Activated CD4-positive, alpha-beta T cell treated with anti-CD3 and anti-CD28 coated beads, Interleukin-2, amount 50 U/mL, for 1 hour (primary cell): ENCODE results near the gene TEAD1.

Experiments used
- DNase-seq: peaks from one replicate; pipeline ENCODE4 v3.0.0-alpha.2; 2020

Gene TEAD1

GRCh38 chr11:12817681-12818332 lies 143.6 kb downstream of the TEAD1 start:
- no peak for DNase-seq

GRCh38 chr11:12818333-12819015 lies 144.3 kb downstream of the TEAD1 start:
- no peak for DNase-seq

- DNase-seq = no peak
Observed at GRCh38 chr11:12822392-12823022, 148.3 kb downstream of the TEAD1 start.

DNA sequence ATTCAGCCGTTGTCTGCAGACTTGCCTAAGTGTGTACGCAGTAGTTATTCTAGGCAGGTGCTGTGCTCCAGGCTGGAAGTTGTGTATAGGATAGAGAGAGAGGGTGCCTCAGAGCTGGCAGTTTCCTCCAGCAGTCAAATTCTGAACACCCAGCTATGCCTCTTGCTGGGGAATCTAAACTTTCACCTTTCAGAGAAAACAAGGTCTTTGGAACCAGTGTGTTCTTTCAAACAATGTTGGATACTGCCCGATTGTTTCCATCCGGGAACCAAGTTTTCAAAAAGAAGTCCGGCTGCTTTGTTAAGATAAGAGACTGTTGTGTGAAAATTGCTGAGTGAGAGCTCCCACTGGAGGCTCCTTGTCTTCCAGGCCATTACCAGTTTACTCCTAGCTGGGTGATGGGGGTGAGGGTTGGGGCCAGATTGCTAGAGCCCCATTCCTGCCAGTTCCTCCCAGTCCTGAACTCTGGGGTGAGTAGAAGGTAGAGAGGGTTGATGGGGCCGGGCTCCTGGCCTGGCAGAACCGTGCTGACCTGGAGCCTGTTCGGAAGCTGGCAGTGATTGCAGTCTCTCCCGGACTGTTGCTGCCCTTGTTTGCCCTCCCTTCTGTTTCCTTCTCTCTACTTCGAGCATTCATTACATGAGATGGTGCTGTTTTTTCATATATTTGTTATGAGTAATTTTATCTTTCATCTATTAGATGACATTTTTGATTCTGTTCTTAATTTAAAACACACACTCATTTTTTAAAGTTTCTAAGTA lies 150.2 kb downstream of the TEAD1 start:
- no peak for DNase-seq

- no peak for DNase-seq
Observed at GRCh38 chr11:12826441-12826840, 152.2 kb downstream of the TEAD1 start.

DNA sequence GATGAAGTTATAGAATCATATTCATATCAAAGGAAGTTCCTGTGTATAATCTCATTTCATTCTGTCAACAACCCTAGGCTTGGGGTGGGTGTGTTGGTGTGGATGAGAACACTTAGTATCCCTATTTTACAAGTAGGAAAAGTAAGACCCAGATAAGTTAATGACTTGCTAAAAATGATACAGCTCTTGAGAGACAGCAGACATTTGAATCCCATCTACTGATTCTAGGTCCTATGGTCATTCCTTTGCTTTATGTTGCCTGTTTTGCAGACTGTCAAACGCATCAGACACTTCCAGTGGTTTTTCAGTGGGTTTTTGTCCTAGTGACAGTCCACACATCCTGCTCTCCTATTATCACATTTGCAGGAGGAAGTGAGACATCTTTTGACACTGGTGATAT lies 153.1 kb downstream of the TEAD1 start:
- DNase-seq = no peak

DNA sequence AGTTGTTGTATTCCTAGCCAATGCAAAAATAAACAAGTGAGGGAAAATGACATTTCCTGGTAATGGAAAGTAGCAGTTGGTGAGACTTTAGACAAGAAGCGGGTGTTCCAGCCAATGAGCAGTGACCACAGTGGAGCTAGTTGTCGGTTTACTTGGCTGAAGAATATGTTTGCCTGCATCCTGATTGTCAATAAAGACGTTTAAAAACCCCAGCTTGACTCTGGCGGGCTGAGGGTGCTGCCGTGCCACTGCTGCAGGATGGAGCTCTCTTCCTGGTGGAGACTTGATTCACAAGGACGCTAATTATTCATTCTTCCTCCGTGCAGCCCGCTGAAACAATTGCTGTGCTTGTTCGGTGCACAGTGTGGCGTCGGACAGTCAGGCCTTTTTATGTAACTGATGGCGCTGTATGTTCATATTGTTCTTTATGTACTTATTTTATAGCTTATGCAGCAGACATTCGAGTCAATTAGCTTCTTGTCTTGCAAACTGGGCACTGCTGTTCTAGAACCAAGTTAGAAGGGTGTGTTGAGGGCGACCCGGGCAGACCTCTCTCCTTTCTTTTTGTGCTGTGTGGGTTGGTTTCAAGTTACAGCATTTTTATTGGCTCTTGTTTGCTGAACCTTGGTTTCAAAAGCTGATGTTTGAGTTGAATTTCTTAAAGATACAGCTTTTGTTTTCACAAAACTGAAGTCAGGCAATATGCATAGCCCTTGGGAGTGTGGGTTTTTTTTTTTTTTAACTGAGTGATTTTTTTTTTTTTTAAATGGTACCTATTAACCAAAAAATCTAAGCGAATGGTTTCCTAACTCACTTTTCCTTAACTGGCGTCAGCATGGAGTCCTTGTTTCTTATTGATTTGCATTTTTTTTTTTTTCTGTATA lies 153.9 kb downstream of the TEAD1 start:
- DNase-seq = no peak

DNA sequence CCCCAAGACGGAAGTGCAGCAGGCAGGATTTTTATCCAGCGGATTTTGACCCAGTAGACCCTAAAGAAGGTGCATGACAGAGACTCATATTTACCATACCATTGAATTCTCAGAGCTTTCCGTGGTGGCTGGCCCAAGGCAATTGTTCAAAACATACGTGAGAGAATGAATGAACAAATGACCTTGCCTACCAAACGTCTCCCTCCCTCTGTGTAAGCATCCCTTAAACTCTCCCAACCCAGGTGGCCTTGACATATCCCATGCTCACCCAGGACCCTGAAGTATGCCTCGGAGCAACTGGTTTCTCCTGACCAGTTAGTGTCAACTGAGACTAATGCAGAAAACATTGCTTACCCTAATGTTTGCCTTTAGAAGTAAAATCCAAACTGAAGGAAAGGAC lies 154.9 kb downstream of the TEAD1 start:
- DNase-seq = no peak

- DNase-seq = no peak
Observed at GRCh38 chr11:12829540-12830314, 155.5 kb downstream of the TEAD1 start.

DNA sequence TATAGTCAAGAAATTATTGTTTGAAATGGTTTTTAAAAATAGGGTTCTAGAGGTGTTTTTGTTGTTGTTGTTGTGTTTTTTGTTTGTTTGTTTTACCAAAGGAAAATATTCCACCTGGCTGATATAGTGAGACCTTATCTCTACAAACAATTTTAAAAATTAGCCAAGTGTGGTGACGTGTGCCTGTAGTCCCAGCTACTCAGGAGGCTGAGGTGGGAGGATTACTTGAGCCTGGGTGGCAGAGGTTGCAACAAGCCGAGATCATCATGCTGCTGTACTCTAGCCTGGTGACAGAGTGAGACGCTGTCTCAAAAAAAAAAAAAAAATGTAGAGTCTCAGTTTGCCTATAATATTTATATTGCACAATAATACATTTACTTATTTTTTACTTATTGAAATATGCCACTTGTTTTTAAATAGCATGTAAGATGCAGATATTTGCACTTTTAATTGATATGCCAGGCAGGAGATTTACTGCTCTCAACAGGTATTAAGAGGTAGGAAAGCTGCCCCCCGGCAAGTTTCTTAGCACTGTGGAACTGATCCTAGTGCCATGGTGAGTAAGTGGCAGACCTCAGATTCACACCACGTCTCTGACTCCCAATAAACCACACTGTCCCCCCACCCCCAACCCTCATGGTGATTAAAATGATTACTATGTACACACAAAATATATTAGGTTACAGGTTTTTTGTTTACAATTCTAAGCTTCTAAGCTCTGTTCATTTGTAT lies 157.4 kb downstream of the TEAD1 start:
- DNase-seq = no peak

DNA sequence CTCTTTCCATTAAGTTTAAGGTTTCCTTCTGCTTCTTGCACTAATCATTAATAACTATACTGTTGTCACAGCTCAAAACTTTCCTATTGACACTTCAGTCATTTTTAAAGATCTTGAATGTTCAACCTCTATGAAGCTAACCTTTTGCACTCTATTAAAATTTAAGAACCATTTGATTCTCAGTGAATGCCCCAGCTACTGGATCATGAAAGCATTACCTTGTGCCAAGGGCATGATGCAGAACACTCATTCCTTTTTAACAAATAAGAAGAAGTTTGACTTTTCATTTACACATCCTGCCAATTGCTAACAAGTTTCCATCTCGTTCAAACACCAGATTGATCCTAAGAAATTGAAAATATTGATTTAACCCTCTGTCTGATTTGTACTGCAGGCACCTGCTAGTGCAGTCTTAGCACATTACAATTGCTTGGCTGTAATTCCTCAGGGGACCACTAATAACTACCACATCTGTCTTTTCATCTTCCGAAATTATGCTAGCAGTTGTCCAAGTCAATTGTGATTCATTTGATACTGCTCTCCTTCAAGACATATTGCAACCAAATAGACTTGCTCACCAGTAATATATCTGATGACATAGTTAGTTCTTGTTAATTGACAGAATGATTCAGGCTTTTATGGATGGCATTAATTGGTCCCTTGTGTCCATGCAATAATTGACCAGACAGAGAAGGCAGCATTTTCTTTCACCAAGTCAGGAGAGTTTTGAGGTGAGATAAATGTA lies 158.4 kb downstream of the TEAD1 start:
- DNase-seq = no peak

GRCh38 chr11:12834166-12834565 lies 159.9 kb downstream of the TEAD1 start:
- DNase-seq = no peak

DNA sequence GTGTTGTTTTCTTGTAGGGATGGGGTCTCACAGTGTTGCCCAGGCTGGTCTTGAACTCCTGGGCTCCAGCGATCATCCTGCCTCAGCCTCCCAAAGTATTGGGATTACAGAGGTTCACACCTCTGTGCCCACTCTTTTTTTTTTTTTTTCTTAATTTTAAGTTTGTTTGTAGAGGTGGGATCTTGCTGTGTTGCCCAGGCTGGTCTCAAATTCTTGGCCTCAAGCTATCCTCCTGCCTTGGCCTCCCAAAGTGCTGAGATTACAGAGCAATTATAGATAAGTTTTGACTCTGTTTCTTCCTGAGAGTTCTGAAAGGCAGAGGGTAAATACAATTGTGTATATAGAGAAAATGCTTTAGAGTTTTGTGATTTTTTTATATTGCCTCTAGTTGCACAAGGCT lies 160.4 kb downstream of the TEAD1 start:
- DNase-seq = no peak

- DNase-seq = no peak
Observed at GRCh38 chr11:12835286-12835685, 161.1 kb downstream of the TEAD1 start.

DNA sequence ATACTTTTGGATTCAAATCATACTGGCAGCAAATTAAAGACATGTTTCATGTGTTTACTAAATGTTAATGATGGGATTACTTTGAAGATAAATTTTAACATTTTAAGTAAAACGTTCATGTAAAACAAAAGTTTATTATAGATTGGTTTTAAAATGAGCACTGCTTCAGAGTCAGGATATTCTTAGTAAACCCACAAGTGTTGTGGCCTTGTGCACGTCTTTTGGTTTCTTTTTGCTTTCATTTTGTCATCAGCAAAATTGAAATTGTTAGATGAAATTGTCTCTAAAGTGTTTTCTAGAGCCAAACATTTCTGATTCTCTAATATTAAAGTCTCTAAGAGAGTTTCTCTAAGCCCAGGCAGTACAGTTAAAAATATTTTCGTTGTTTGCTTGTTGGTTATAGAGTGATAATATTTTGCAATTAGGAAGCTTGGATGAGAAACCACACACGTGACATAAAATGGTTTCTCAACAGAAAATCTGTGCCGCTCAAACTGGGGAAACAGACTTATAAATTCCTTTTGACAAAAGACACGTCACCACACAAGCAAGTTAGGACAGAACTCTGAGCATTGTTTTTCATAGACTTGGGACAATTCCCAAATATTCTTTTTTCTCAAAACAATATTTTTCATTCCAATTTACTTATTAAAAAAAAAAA lies 164.4 kb downstream of the TEAD1 start:
- no peak for DNase-seq

DNA sequence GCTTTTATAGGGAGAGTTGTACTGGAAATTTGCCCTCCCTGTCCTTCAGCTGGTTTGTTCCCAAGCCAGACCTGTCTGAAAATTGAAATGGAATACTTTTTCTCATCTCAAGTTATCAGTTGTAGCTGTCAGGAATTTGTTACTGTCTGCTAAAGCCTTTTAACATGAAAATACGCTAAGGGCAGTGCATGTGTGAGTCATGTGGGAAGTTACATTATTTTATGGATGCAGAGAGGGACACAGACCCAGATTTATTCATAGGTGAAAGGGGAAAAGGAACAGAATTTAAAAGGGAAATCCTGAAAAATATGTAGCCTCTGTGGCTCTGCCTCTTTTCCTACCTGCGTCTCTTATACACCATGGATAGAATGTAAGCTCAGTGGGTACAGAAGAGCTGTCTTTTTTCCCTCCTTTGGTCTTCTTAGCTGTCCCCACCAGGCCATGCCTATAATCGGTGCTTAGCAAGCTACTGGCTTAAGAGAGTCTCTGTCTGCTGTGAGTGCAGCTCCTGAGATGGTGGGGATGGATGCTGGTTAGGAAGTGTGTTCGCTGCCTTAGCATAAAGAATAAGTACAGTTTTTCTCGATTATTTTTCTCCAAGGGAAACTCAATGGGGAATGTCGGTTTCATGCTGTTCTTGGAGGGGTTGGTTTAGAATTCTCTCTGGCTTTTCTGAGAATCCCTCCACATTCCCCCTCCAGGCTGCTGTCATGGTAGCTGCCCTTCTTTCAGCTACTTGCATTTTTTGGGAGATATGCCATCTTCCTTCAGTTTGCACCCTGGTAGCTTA lies 166.8 kb downstream of the TEAD1 start:
- no peak for DNase-seq

DNA sequence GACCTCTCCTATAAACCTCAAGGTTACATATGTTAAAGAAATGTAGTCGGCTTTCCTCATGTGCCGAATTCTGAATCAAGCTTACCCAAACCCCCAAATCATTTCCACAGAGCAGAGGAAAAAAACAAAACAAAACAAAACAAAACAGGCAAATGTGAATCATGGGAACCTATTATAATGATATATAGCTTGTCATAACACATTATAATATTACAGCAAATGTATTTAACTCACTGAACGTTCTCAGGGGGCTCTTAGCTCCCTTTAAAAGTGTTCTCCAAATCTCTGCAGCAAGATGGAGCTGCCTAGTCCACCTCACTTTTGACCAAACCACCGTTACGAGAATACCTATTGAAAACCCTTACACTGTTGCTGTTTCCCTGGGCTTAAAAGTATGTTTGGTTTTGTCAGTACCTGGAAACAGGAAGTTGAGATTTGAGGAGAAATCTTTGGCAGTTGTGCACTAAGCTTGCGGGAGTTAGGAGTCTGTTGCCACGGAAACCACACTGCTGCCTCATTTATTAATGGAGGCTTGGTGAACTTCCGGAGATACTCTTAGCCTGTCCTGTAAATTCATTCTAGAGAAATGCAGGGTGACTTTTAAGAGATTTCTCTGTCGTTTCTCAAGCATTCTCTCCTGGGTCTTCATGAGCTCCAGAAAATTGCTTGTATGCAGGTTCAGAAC lies 167.9 kb downstream of the TEAD1 start:
- no peak for DNase-seq

DNA sequence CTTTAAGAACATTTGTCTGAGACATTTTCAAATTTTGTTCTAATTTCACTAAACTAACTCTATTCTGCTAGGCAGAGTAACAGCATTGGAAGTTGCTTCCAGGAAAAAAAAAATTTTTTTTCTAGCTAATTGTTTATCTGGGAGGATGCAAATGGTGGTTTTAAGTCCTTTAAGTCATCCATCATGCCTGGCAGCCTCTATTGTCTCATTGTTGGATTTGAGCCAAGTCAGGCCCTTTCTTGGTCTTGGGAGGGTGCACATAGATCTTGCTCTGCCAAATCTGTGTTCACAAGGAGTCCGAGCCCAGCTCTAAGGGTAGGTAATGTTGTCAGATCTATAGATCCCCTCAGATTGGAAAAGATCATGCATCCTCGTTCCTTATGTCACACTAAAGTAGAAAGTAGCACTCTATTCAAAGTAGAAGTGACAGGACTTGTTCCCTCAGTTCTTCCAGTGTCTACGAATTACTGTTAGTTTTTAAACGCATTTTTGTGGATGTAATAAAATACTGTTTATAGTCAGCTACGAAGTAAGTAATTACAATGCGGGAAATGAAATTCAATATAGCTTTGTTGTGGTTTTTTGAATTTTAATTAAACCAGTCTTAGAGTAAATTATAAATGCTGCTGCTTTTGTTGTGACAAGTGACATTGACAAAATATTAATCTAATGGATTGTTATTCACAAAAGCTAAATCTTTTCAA lies 168.9 kb downstream of the TEAD1 start:
- no peak for DNase-seq
